GM13976 (cell line): ENCODE measurements around the gene ZDHHC7.

Experiments used
- DNase-seq: peaks from one replicate; pipeline ENCODE4 v3.0.0; 2012; ENCODE audit warnings: low spot score
- in situ Hi-C: fragments of 300-500 bp; cut with MboI; formaldehyde crosslinking; loops from one replicate; pipeline ENCODE4 v1.12.0; 2022; ENCODE audit warnings: low sequenced_read_pairs, mixed read lengths, inconsistent platforms; ENCODE audit not compliant: unreplicated experiment
- TF ChIP-seq, protein P1 (sequence below): IDR thresholded peaks from 2 replicates; pipeline ENCODE4 v1.5.1; 2012; ENCODE audit warnings: borderline replicate concordance, mild to moderate bottlenecking; ENCODE audit not compliant: insufficient read depth; ENCODE audit errors: extremely low read depth, missing control alignments, control extremely low read depth

The ZDHHC7 gene

DNA sequence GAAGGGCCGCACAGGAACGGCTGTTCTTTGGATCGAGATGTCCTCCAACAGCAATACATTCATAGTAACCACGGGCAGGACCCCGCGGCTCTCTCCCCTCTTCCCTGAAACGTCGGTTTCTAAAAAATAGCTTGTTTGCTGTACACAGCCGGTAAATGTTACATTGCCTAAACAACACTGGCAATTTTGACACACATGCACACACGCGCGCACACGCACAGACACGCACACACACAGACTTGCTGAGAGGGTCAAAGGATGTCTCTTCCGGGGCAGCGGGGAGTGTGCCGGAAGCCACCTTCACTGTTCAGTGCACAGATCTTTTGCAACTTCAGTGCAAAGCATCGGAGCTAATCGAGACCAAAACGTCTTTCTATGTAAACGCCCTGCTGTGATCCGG, 35.8 kb downstream of the ZDHHC7 start:
- in situ Hi-C loops: no loop called here
- no peak for DNase-seq
- TF ChIP-seq, protein P1, sequence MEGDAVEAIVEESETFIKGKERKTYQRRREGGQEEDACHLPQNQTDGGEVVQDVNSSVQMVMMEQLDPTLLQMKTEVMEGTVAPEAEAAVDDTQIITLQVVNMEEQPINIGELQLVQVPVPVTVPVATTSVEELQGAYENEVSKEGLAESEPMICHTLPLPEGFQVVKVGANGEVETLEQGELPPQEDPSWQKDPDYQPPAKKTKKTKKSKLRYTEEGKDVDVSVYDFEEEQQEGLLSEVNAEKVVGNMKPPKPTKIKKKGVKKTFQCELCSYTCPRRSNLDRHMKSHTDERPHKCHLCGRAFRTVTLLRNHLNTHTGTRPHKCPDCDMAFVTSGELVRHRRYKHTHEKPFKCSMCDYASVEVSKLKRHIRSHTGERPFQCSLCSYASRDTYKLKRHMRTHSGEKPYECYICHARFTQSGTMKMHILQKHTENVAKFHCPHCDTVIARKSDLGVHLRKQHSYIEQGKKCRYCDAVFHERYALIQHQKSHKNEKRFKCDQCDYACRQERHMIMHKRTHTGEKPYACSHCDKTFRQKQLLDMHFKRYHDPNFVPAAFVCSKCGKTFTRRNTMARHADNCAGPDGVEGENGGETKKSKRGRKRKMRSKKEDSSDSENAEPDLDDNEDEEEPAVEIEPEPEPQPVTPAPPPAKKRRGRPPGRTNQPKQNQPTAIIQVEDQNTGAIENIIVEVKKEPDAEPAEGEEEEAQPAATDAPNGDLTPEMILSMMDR: no peak

DNA sequence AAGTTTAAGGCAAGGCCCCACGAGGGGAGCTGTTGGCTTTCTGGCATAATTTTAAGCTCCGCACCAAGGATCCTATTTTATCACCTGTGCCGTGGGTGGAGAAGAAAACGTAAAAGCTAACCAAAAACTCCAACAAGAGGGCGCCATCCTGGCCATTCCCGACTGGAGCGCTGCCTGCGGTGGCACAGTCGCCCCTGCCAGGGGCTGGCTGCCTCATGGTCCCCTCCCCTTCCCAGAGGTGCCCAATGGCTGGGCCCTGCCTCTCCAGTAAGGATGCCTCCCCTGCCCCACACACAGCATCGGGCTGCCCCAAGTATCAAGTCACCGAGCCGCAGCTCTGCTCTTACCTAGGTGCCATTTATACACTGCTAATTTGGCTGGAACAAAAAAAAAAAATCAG, 36.3 kb downstream of the ZDHHC7 start:
- TF ChIP-seq, protein P1: no peak
- in situ Hi-C loops: no loop called here
- DNase-seq: no peak

DNA sequence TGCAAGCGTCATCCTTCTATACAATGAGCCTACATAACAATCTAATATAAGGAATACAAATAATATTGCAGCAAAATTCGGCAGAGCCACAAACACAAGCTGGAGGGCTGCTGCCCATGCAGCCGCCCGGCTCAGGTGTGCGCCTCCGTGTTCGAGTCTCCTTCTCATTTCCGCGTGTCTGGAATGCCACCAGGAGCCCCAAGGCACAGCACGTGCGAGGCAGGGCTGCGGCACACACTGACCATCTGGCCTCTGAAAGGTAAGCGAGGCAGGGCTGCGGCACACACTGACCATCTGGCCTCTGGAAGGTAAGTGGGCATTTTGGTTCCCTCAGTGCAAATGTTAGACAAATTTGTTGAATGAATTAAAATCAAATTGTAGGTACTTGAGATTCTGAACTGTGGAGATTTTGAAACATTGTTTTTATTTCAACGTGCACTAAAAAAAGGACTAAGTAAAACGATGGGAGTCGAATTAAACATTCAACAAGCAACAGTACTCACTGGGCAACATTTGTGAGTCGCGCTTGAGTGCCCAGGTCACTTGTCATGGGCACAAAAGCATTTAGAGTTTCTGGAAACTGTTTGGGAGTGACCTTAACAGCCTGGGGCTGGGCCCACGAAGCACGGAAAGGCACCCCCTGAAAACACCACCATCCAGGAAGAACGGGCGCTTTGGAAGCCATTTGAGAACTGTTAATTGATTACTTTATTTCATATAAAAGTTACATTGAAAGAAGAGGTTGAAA, 37.4 kb downstream of the ZDHHC7 start:
- DNase-seq: no peak
- TF ChIP-seq, protein P1: no peak
- in situ Hi-C loops: loop anchor here (25.0 kb wide), 2 partner anchors 337 to 462 kb away; partner anchors contain the start of genes KLHL36 and MEAK7

DNA sequence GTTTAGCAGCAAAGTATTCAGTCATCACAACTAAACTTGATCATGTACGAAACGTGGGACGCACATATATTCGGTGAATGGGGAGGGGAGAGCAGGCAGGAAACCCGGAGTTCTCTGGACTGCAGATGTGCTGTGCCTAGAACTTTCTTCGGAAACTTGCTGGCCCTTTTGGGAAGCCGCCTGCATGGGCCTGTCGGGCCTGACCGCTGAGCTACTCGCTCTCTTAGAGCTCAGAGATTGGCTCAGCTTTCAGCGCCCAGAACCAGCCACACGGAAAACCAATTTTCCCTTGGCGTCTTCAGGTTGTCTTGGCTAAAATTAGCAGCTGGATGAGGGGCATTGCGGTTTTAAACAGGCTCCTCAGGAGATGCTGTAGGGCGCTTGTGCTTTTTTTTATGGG, 38.1 kb downstream of the ZDHHC7 start:
- in situ Hi-C loops: loop anchor here (25.0 kb wide), 2 partner anchors 336 to 461 kb away; partner anchors contain the start of genes KLHL36 and MEAK7
- TF ChIP-seq, protein P1: no peak
- no peak for DNase-seq

DNA sequence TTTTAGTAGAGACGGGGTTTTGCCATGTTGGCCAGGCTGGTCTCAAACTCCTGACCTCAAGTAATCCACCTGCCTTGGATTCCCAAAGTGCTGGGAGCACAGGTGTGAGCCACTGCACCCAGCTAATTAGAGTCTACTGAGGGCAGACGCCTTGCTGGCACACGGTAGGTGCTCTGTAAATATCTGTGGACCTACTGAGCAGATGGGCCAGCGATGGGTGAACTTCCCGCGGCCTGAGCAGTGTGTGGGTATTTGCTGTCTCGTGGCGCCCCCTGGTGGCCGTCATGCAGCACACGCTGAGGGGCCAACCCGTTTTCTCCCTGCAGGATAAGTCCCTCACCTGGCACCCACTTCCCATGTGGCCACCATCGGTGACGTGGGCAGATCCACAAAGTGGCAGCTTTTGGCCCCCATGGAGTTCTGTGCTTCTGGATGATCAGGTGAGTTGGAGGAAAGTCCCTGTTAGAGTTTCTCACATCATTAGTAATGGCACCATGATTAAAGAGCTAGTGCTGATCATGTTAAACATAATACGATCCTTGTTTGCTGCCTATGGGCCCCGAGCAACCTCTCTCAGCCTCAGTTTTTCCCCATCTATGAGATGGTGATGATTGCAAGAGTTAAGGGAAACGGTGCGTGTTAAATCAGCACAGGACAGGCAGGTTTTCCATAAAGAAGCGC, 40.7 kb downstream of the ZDHHC7 start:
- peak; percentile 88 for DNase-seq
- TF ChIP-seq, protein P1: peak; percentile 86
- in situ Hi-C loops: loop anchor here (25.0 kb wide), 2 partner anchors 333 to 458 kb away; partner anchors contain the start of genes KLHL36 and MEAK7

DNA sequence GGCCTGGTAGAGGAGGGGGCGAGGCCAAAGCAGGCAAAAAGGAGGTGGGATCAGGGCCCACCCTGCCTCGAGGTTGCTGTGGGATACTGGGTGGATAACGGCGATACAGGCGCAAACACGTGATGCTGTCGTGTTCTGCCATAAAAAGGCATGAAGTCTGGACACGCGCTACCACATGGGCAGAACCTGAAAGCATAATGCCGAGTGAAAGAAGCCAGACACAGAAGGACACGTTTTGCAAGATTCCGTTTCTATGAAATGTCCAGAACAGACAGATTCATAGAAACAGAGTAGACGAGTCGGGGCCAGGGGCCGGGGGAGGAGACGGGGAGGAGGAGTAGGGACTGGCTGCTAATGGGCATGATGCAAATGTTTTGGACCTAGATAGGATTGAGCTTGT, 43.5 kb downstream of the ZDHHC7 start:
- no peak for DNase-seq
- in situ Hi-C loops: loop anchor here (10.0 to 25.0 kb wide), 3 partner anchors 213 to 456 kb away; partner anchors contain the start of genes KLHL36 and MEAK7
- TF ChIP-seq, protein P1: no peak
